ENCODE data around the gene C2CD2. TPM values are rescaled to one million over a fixed set of nuclear protein-coding genes. Genes with fewer than 3 reads are reported as not detected.

C2CD2 gene
- total and polyA plus RNA-seq, 12 donors, result 175 to 439 (median 284) TPM

GRCh38 chr21:41957991-41958766 lies 4.4 kb upstream of the C2CD2 start:
- peak; percentile 66 to 89 (median 80) for DNase-seq
- WGBS, 4 donors, result 31 to 50% (median 45%) methylated on average over 12 to 24 of the region's 24 CpGs
- no peak for TF ChIP-seq POLR2A (IDR thresholded peaks at IDR 0.05)
- TF ChIP-seq, protein P1, sequence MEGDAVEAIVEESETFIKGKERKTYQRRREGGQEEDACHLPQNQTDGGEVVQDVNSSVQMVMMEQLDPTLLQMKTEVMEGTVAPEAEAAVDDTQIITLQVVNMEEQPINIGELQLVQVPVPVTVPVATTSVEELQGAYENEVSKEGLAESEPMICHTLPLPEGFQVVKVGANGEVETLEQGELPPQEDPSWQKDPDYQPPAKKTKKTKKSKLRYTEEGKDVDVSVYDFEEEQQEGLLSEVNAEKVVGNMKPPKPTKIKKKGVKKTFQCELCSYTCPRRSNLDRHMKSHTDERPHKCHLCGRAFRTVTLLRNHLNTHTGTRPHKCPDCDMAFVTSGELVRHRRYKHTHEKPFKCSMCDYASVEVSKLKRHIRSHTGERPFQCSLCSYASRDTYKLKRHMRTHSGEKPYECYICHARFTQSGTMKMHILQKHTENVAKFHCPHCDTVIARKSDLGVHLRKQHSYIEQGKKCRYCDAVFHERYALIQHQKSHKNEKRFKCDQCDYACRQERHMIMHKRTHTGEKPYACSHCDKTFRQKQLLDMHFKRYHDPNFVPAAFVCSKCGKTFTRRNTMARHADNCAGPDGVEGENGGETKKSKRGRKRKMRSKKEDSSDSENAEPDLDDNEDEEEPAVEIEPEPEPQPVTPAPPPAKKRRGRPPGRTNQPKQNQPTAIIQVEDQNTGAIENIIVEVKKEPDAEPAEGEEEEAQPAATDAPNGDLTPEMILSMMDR (IDR thresholded peaks at IDR 0.05), result peak in 4 of 6 experiments; percentile 10 to 50 (median 26)
- Histone ChIP-seq H3K27ac (peak overlapping the region; percentile 6 to 92 (median 83)), H3K4me1 (replicated peaks in 1 of 2) (peaks cover 27 to 32% of the 10 kb centered on the region in 2 donors), H3K27me3 (no peaks in the 10 kb centered on the region), H3K4me3 (no peak overlapping the region), H3K9me3 (replicated peaks in 1 of 3) (no peaks in the 10 kb centered on the region), H3K36me3 (replicated peaks in 1 of 2) (no peaks in the 10 kb centered on the region)
- intact Hi-C loops (cut with DNase I), result loop anchor here (5.0 to 10.0 kb wide), 2 partner anchors 44 to 47 kb away; no protein-coding TSS in a partner anchor

- no peak overlapping the region for H3K4me3 ChIP-seq
- peak overlapping the region; percentile 6 to 92 (median 83) for H3K27ac ChIP-seq
- DNase-seq, result peak in 6 of 7 donors; percentile 54 to 81 (median 72)
- H3K27me3 ChIP-seq, result no peaks in the 10 kb centered on the region
- peaks cover 35 to 37% of the 10 kb centered on the region in 2 donors for H3K4me1 ChIP-seq (replicated peaks in 1 of 2)
- intact Hi-C loops (cut with DNase I), result loop anchor here (5.0 to 10.0 kb wide), 2 partner anchors 45 to 48 kb away; no protein-coding TSS in a partner anchor
- TF ChIP-seq POLR2A (IDR thresholded peaks at IDR 0.05), result peak in 1 of 2 donors; percentile 54
- TF ChIP-seq, protein P1 (IDR thresholded peaks at IDR 0.05), result peak in 2 of 6 experiments; percentile 6 to 34
- H3K9me3 ChIP-seq (replicated peaks in 1 of 3), result no peaks in the 10 kb centered on the region
- no peaks in the 10 kb centered on the region for H3K36me3 ChIP-seq (replicated peaks in 1 of 2)
- WGBS, 4 donors, result 40 to 54% (median 51%) methylated on average over 9 of the region's 9 CpGs
These were observed 3.3 kb upstream of the C2CD2 start for GRCh38 chr21:41956926-41957729.

DNA sequence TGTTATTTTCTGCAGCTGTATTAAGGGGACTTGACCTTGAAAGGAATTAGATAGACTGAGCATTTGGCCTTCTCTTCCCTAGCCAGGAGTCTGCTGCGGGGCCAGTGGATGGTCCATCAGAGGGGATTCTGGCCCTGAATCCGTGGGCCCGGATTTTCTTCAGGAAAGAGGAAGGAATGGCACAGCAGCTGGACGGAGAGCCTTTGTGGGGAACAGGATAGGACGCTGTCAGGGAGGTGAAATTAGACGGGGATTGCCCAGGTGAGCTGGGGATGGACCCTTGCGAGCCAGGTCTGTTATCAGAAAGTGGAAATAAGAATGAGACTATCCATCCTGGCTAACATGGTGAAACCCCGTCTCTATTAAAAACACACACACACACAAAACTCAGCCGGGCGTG lies 1.7 kb upstream of the C2CD2 start:
- no peak for TF ChIP-seq POLR2A (IDR thresholded peaks at IDR 0.05)
- TF ChIP-seq, protein P1 (IDR thresholded peaks at IDR 0.05), result no peak
- Histone ChIP-seq H3K27me3 (no peaks in the 10 kb centered on the region), H3K27ac (peak overlapping the region in 2 of 5 donors; percentile 9 to 41), H3K4me1 (replicated peaks in 1 of 2) (peaks cover 51 to 53% of the 10 kb centered on the region in 2 donors), H3K36me3 (replicated peaks in 1 of 2) (no peaks in the 10 kb centered on the region), H3K9me3 (replicated peaks in 1 of 3) (no peaks in the 10 kb centered on the region), H3K4me3 (no peak overlapping the region)
- 91 to 94% (median 93%) methylated on average over 10 of the region's 10 CpGs for WGBS, 4 donors
- no peak for DNase-seq
- intact Hi-C loops (cut with DNase I), result loop anchor here (5.0 to 10.0 kb wide), 2 partner anchors 47 to 49 kb away; no protein-coding TSS in a partner anchor

Measured in adrenal gland (tissue), 12 donors.